A549 (cell line): ENCODE results near the gene TTC16.

ENCODE experiments used
- BHLHE40 ChIP-seq: IDR thresholded peaks from 2 replicates; pipeline ENCODE4 v1.6.1; 2012; ENCODE audit warnings: low read depth, low read length, inconsistent platforms
- CBX2 ChIP-seq: fragments of 200-600 bp; sonication (generic); IDR thresholded peaks from 2 replicates; pipeline ENCODE4 v1.6.1; 2016; ENCODE audit warnings: low read depth, mild to moderate bottlenecking, borderline replicate concordance
- GATA3 ChIP-seq: IDR thresholded peaks from 2 replicates; pipeline ENCODE4 v1.6.1; 2012; ENCODE audit warnings: borderline replicate concordance
- HOXA7 ChIP-seq: fragments of 250-450 bp; sonication (Bioruptor Pico); IDR thresholded peaks from 2 replicates; pipeline ENCODE4 v1.5.0; 2020; ENCODE audit warnings: mild to moderate bottlenecking, moderate library complexity
- KDM1A ChIP-seq: fragments of 200-600 bp; sonication (generic); IDR thresholded peaks from 2 replicates; pipeline ENCODE4 v1.6.1; 2016; ENCODE audit warnings: low read depth, mild to moderate bottlenecking
- SMC3 ChIP-seq: fragments of >200 bp; sonication (Bioruptor Twin); formaldehyde crosslinking; IDR thresholded peaks from 3 replicates; pipeline ENCODE4 v1.6.1; 2018; ENCODE audit warnings: inconsistent platforms
- TF ChIP-seq, protein P1 (sequence below): fragments of >200 bp; sonication (Bioruptor Twin); formaldehyde crosslinking; IDR thresholded peaks from 3 replicates; pipeline ENCODE4 v1.5.1; 2016

- no peak for TF ChIP-seq SMC3
- TF ChIP-seq, protein P1, sequence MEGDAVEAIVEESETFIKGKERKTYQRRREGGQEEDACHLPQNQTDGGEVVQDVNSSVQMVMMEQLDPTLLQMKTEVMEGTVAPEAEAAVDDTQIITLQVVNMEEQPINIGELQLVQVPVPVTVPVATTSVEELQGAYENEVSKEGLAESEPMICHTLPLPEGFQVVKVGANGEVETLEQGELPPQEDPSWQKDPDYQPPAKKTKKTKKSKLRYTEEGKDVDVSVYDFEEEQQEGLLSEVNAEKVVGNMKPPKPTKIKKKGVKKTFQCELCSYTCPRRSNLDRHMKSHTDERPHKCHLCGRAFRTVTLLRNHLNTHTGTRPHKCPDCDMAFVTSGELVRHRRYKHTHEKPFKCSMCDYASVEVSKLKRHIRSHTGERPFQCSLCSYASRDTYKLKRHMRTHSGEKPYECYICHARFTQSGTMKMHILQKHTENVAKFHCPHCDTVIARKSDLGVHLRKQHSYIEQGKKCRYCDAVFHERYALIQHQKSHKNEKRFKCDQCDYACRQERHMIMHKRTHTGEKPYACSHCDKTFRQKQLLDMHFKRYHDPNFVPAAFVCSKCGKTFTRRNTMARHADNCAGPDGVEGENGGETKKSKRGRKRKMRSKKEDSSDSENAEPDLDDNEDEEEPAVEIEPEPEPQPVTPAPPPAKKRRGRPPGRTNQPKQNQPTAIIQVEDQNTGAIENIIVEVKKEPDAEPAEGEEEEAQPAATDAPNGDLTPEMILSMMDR: no peak
- no peak for TF ChIP-seq GATA3
- TF ChIP-seq BHLHE40: no peak
- TF ChIP-seq HOXA7 (CRISPR knock-in tag): no peak
- TF ChIP-seq KDM1A: no peak
- no peak for TF ChIP-seq CBX2
These were observed 1.9 kb downstream of the TTC16 start for GRCh38 chr9:127717766-127718165.
